ENCODE data around the gene MYL5.

DNA sequence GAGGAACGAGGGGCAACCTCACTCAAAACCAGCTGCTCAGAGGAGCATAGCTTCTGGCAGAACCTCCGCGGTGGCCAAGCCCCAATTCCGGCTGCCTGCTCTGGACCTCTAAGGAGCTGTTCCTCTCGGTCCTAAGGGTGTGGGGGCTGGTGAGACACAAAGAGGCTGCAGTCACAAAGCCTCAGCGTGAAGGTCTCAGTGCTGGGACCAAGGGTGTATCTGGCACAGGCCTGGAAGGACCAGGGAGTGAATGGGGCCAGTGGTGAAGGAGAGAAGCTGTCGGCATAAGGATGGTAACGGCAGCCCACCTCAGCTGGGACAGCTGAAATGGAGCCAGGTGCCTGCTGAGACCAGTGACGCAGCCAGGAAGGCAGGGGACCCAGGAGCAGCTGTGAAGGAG, 43.7 kb upstream of the MYL5 start:
- TF ChIP-seq, protein P1, sequence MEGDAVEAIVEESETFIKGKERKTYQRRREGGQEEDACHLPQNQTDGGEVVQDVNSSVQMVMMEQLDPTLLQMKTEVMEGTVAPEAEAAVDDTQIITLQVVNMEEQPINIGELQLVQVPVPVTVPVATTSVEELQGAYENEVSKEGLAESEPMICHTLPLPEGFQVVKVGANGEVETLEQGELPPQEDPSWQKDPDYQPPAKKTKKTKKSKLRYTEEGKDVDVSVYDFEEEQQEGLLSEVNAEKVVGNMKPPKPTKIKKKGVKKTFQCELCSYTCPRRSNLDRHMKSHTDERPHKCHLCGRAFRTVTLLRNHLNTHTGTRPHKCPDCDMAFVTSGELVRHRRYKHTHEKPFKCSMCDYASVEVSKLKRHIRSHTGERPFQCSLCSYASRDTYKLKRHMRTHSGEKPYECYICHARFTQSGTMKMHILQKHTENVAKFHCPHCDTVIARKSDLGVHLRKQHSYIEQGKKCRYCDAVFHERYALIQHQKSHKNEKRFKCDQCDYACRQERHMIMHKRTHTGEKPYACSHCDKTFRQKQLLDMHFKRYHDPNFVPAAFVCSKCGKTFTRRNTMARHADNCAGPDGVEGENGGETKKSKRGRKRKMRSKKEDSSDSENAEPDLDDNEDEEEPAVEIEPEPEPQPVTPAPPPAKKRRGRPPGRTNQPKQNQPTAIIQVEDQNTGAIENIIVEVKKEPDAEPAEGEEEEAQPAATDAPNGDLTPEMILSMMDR (IDR thresholded peaks at IDR 0.05), result no peak
- TF ChIP-seq POLR2A (IDR thresholded peaks at IDR 0.05), result no peak
